ENCODE measurements around the gene PARVG.

Gene PARVG, protein sequence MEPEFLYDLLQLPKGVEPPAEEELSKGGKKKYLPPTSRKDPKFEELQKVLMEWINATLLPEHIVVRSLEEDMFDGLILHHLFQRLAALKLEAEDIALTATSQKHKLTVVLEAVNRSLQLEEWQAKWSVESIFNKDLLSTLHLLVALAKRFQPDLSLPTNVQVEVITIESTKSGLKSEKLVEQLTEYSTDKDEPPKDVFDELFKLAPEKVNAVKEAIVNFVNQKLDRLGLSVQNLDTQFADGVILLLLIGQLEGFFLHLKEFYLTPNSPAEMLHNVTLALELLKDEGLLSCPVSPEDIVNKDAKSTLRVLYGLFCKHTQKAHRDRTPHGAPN

DNA sequence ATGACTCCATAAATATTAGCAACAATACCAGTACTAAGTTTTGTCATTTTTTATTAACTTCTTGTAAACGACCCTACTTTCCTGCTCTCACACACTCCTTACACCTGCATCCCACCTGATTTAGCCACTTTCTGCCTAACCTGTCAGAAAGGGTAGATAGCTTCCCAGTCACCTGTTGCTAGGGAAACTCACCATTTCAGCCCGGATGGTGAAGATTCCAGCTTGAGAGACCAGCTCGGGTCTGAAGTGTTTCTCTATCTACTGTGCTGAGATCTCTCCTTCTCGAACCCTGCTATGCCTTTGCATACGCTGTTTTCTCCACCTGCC lies at the start of gene PARVG:
Gene PARVG (plus strand): TSS at position 220 of the 327 bp plus-strand sequence. CDS start 2,405 bp downstream, outside the sequence.
- DNase-seq, result no peak

DNA sequence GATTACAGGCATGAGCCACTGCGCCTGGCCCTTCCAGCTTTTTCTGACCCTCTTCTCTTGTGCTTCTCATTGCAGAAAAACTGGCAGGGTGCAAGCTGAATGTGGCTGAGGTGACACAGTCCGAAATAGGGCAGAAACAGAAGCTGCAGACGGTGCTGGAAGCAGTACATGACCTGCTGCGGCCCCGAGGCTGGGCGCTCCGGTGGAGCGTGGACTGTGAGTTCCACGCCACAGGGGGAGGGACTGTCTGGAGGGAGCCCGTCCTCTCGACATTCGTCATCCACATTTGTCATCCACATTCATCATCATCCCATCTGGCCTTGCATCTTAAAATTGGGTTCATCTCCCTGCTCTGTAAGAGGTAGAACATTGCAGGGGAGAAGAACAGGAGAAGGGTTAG lies 49.3 kb upstream of the PARVG start:
- no peak for DNase-seq

DNA sequence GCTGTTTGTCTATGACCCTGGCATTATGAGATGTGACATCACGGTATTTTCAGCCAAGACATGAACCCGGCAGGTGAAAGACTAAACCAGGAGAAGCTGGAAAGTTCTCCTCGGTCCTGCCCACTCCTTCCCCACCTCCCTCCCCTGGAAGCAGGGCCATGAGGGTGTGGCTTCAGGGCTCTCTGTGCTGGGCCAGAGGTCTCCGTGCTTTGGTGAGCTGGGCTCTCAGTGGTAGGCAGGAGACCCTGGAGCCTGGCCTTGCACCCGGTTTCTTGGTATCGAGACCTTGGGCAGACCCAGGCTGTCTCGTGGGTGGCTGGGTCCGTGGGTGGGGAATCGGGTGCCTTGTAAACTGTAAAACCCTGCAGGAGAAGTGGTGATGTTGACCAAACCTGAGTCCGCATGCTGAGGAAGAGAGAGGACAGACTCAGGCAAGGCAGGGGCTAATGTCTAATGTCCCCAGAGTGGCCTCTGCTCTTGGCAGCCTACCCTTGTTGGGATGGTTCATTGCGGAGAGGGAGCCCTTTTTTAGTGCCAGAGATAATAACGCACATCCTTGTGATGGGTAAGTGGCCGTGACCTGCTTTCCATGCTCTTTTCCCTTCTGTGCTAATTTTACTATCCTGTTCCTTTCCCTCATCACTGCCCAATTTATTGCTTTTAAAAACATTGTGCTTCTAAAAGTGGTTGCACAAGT lies 48.6 kb upstream of the PARVG start:
- DNase-seq, result no peak

DNA sequence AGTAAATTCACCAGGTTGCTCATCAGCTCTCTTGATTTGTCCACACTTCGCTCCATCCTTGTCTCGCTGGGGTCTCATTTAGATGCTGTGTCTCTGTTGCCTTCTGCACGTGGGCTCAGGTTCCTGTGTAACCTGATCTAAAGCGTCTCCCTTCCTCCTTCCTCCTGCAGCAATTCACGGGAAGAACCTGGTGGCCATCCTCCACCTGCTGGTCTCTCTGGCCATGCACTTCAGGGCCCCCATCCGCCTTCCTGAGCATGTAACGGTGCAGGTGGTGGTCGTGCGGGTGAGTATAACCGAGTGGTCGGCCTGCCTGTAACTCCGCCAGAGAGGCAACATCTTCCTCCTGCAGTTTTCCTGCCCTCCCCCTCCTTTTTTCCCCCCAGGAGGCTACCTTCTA lies 48.0 kb upstream of the PARVG start:
- DNase-seq, result no peak

DNA sequence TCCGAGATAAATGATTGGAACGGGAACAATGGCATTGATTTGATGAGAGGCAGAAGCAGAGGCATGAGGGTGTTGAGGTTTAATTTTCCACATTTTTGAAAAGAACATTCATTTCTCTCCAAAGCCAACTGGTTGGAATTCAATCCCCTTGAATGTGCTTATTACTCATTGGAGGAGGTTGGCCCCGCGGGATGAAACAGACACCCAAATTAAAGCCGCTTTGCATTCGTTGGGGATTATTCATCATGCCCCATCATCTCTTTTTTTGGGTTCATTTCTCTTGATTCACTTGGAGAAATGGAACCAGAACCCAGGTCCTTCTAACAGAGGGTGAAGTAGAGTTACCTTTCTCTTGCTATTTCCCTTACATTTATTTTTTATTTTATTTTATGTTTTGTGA lies 47.6 kb upstream of the PARVG start:
- no peak for DNase-seq

DNA sequence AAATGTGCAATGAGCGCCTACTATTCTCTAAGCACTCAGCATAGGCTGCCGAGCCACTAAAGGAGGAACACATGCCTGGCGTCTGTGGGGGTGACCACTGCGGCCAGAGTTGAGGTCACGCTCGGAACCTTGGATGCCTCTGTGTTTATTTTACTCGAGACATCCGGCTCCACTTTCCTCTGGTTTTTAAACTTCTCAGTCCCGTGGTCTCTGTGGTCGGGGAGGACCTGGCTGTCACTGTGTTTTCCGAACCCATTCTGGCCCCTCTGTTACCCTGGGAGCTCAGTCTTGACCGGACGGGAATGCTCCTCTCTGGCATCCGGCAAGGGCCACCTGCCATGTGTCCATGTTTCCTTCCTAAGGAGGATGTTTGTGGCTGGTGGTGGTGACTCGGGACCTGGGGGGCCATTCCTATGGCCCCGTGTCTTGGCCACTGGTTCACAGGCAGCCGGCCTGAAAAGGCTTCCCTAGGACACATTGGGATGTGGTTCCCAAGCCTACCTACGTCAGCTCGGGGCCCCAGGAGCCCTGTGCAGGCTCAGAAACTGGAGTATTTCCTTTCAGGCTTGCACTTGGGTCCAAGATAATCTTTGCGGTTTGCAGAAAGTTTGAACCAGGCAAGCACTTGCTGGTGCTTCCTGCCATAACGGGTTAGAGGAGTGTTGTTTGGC lies 46.7 kb upstream of the PARVG start:
- DNase-seq, result no peak

DNA sequence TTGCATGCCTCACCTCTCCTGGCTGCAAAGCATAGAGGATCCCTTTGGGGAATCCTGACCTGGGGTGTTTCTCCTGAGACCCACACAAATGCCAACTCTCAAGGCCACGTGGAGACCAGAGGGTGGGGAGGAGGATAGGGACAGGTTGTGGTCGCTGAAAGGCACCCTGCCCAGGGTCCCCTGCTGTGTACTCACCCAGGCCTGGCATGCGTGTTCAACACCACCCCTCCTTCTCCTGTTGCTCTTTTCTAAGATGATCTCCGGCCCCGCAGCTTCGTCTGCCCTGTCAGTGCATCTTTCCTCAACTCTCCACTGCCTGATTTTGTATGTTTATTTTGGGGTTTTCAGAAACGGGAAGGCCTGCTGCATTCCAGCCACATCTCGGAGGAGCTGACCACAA lies 44.6 kb upstream of the PARVG start:
- DNase-seq, result no peak

DNA sequence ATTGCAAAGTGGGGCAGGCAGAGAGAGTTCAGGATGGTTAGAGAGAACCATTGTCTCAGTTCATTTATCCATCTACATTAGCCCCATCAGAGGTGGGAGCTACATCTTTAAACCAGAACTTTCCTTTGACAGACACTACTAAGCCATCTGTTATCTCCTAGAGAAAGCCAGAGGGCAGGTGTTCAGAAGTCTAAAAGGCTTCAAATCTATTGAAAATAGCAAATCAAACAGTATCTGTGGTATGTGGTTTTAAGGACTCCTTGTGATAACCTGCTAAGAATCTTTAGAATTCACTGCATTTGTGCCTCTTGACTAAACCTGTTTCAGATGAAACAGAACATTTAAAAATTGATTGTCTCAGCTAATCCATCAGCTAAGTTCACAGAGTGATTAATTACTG lies 43.9 kb upstream of the PARVG start:
- no peak for DNase-seq

DNA sequence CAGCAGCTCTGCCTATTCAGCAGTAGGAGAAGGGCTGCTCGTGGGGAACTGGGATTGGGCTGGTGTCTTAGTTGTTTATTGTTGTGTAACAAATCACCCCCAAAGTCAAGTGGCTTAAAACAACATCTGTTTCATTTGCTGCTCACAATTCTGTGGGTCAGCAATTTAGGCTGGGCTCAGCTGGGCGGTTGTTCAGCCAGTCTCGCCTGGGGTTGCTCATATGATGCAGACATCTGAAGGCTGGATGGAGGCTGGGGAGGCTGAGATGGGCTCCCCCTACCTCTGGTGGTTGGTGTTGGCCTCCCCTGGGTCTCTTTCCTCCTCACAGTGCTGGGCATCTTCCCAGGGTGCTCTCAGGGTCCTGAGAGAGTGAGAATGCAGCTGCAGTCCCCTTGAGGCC lies 43.3 kb upstream of the PARVG start:
- no peak for DNase-seq

DNA sequence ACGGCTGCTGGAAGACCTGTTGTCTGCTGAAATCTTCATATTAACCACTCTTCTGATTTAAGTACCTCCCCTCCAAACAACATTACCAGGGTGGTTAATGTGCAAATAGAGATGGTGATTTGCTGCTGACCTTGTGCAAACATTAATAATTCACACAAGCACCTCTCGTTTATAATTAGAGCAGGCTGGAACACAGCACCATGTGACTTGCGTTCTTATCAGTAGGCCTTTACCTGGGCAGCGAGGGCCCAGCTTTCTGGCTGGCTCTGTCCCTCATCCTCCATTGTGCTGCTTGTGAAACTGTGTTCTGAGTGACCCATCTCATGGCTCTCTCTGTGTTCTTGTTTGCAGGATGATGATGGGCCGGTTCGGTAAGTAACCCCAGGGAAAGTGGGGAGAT lies 41.0 kb upstream of the PARVG start:
- no peak for DNase-seq

DNA sequence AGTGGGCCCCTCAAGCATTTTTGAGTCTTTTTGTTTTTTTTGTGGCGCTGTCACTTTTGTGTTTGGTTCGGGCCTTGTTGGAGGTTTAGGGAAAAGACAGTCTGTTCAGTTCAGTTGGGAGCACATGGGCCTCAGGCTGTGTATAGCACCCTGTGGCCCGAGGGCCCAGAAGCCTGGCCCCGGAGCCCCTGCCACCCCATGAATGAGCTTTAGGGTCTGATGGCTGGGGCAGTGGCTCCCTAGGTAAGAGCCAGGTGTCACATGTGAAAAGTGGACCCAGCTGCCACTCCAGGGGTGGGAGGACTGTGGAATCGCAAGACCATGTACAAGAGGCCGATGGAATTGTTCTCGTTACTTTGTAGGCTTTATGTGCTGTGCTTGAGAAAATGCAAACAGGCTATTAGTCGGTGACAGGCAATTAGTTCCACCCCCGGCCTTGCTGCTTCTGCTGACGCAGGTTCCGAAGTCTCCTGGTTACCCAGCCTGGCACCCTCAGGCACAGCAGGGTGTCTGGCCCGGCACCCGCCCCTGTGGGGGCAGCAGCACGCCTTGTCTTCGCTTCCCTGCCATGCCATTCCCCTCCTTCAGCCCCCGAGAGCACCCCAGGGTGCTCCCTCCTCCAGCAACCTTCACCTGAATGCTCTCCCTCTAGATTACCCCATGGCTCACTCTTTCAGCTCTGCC lies 38.2 kb upstream of the PARVG start:
- no peak for DNase-seq

DNA sequence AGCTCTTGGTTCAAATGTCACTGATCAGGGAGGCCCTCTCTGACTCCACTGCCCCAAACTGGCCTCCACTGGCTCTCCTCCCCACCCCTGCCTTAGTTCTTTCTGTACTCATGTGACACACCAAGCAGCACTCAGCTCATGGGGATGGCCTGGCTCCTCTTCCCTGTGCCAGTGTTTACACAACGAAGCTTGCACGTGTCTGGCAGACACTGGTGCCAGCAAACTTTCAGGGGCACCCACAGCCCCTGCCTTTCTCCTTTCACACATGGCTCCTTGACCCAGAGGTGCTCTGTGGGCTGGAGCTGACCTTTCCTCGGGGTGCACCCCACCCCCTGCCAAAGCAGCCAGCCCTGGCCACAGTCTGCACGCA lies 37.6 kb upstream of the PARVG start:
- DNase-seq, result no peak

DNA sequence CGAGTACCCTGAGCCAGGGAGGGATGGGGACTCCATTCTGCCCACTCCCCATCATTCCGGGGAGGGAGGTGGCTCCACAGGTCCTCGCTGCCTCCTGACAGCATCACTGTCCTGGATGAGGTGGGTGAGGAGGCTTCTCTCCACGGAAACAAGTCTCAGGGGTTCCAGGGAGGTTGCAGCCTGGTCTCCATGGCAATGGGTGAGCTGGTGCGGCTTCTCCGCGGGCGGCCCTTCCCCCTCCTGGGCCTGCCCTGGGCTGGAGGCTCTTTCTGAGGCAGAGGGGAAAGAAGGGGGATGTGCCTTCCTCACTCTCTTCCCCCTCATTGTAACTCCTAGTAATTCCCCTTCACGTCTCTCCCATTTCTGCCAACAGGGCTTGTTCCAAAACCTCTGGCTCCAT lies 37.1 kb upstream of the PARVG start:
- no peak for DNase-seq

DNA sequence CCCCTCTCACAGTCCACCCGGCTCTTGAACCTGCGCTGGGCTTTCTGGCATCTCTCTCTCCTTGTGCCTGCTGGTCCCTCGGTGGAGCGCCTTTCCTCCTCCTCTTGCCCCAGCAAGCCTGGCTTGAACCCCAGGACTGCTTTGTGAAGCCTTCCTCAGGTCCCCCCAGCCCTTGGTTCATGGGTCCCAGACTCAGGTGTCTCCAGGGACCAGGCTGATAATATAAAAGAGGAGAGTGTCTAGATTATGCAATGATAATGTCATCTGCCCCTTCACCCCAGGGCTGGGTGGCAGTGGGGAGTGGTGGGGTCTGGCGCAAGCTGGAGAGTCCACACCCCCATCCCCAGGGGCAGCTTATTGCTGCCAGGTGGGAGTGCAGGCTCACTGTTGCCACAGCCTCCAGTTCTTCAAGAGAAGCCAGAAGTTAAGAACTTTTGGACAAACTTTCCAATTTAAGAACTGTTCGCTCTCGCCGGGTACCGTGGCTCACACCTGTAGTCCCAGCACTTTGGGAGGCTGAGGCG lies 36.6 kb upstream of the PARVG start:
- no peak for DNase-seq

DNA sequence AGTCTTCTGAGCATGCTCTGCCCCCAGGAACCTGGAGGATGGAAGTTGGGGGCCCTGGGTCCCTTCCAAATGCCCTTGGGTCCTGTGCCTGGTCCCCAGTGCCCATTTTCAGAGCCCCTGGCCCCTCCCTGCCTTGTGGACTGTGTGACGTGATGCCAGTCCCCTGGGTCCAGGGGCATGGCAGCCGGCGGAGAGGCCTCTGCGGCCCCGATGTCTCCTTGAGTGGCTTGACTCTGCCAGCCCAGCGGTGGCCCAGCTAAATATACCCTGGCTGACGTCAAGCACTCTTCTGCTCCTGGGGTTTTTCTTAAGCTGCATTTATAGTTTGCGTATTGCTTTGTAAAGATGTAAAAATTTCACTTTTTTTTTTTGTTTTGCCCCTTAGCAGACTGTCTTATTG lies 35.2 kb upstream of the PARVG start:
- peak in 1 of 2 experiments; percentile 2 for DNase-seq

DNA sequence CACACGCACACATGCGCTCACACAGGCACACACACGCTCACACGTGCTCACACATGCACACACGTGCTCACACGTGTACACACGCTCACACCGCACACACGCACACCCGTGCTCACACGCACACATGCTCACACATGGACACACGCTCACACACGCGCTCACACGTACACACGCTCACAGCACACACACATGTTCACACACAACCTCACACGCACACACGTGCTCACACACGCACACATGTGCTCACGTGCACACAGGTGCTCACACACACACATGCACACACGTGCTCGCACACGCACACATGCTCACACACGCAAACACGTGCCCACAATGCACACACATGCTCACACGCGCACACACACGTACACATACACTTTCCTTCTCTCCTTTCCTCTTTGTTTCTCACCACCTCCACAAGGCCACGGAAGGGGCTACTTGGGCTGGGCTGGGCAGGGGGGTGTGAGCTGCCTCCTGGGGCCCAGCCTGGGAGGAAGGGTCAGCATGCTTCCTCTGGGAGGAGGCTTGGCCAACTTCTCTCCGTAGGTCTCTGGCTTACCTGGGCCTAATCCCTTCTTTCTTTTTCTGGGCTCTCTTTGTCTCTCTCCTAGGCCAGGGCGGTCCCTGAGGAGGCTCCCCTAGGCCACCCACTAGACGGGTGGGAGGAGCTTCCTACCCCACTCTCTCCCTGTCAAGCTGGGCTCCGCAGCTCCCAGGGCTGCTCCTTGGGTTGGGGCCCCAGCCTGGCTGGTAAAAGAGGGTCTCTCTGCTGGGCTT lies 34.5 kb upstream of the PARVG start:
- no peak for DNase-seq

DNA sequence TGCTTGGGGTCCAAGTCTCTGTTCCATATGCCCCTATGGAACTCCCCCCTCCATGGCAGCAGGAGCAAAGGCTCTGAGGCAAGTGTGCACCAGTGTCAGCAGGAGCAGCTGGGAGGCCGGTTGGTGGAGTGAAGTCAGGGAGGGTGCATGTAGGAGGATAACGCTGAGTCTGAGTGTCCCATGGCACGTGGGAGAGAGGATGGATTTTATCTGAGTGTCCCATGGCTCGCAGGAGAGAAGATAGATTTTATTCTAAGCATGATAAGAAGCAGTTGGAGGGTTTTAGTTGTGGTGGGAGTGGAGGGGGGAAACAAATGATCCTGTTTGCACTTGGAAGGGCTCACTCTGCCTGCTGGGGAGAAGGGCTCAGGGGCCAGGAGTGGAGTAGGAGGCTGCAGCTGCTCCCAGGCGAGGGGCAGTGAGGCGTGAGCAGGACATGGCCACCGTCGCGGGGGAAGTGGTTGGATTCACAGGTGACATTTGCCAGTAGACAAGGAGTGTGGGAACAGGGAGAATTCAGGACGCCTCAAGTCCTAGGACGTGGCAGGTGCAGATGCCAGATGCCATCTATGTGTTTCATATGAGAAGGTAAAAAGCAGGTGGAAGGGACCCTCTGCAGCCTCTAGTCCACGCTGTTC lies 33.6 kb upstream of the PARVG start:
- no peak for DNase-seq

DNA sequence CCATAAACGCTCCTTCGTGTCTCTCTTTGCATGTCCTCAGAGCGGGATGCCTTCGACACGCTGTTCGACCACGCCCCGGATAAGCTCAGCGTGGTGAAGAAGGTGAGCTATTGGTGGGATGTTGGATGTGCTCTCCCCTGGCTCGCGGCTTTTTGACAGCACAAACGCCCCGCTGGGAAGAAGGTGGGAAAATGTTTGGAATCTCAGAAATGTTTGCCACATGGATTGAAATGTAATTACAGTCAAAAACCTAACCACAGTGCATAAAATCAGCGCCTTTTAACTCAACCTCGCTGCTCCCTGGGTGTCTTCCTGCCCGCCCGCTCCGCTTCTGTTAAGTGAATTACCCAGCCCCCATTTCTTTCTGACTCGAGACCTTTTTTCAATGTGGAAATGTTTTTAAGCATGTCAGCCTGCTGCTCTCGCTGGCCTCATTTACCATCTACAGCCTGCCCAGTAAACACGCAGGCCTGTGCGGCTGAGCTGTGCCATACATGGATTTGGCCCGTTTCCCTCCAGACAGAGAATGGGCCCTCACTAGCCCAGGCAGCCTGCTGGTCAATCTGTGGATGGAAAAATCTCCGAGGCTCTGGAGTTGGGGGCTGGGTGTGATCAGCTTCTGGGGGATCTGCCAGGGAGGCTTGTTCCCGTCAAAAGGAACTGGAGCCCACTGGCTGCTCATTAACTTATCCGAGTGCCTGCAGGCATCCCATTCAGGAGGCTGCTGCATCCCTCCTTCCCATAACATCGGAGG lies 32.7 kb upstream of the PARVG start:
- DNase-seq, result no peak

DNA sequence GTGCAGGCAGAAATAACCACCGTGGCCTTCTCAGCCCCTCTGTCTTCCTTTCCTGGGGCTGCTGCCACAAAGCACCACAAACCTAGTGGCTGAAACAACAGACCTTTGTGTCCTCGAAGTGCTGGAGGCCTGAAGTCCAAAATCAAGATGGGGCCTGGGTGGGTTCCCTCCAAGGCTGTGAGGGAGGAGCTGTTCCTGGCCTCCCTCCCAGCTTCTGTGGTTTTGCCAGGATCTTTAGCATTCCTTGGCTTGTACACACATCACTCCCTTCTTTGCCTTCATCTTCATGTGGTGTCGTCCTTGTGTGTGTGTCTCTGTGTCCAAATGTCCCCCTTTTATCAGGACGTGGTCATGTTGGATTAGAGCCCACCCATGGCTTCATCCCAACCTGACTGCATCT lies 29.0 kb upstream of the PARVG start:
- DNase-seq, result no peak

DNA sequence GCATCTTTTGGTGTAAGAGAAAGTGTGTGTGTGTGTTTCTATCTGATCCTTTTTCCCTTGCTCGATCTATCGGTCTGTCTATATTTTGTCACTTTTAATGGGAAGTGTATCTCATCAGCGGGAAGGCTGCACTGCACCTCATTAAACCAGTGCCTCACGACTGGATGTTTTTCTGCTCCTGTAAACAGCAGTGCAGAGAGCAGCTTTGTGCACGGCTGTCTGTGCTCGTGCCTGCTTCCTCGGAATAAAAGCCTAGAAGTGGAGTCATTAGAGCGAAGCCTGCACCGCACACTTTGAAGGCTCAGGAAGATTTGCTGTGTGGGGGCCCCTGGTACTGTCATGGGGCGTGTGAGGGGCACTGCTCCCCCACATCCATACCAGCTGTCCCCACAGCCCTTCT lies 27.0 kb upstream of the PARVG start:
- no peak for DNase-seq

DNA sequence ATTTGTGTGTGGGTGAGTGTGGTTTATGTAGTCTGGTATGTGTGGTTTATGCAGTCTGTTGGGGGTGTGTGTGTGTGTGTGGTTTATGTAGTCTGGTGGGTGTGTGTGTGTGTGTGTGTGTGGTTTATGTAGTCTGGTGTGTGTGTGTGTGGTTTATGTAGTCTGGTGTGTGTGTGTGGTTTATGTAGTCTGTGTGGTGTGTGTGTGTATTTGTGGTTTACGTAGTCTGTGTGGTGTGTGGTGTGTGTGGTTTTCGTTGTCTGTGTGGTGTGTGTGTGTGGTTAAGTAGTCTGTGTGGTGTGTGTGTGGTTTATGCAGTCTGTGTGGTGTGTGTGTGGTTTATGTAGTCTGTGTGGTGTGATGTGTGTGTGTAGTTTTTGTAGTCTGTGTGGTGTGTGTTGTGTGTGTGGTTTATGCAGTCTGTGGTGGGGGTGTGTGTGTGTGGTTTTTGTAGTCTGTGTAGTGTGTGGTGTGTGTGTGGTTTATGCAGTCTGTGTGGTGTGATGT lies 26.2 kb upstream of the PARVG start:
- no peak for DNase-seq

Data from NCI-H187 (cell line).